ENCODE measurements around the gene HCRT.
"Not testable (repeated sequence)": the region's sequence is repeated elsewhere in the genome, so short reads cannot be mapped to it uniquely, and the experiment has no call there.

DNA sequence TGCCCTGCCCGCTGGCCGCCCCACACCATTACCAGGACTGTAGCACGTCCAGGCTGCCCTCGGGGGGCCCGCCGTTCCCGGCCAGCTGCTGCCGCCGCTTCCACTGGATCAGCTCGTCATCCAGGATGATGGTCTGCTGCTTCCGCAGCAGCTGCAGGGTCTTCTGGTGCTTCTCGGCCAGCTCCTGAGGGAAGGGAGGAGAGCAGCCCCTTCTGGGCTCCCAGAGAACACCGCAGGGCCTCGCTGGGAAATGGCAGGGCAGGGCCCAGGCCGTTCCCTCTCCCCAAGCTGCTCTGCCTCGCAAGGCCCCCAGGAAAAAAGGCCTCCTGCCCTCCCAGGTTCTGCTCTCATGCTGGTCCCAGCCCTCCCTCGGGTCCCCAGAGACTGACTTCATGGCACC, 34.0 kb upstream of the HCRT start:
- TF ChIP-seq, protein P1, sequence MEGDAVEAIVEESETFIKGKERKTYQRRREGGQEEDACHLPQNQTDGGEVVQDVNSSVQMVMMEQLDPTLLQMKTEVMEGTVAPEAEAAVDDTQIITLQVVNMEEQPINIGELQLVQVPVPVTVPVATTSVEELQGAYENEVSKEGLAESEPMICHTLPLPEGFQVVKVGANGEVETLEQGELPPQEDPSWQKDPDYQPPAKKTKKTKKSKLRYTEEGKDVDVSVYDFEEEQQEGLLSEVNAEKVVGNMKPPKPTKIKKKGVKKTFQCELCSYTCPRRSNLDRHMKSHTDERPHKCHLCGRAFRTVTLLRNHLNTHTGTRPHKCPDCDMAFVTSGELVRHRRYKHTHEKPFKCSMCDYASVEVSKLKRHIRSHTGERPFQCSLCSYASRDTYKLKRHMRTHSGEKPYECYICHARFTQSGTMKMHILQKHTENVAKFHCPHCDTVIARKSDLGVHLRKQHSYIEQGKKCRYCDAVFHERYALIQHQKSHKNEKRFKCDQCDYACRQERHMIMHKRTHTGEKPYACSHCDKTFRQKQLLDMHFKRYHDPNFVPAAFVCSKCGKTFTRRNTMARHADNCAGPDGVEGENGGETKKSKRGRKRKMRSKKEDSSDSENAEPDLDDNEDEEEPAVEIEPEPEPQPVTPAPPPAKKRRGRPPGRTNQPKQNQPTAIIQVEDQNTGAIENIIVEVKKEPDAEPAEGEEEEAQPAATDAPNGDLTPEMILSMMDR (IDR thresholded peaks at IDR 0.05; ENCODE audit: low read depth, low read length, poor library complexity, severe bottlenecking) = not testable (repeated sequence)
- not testable (repeated sequence) for TF ChIP-seq EZH2phosphoT487 (IDR thresholded peaks at IDR 0.05; ENCODE audit: borderline replicate concordance, low read length)

All from DOHH2 (cell line).